Parathyroid adenoma (tissue), 2 donors: ENCODE data around the gene OR8G1.
"Not testable (repeated sequence)": the region's sequence is repeated elsewhere in the genome, so short reads cannot be mapped to it uniquely, and the experiment has no call there.

Source experiments
- H2AFZ ChIP-seq: fragments of 300-600 bp; sonication (generic); one replicate; pipeline ENCODE4 v1.7.0; 2017; ENCODE audit warnings: antibody characterized with exemption, mild to moderate bottlenecking
- H3K27ac ChIP-seq: fragments of 300-600 bp; sonication (generic); one replicate; pipeline ENCODE4 v1.7.0; 2017
- H3K27me3 ChIP-seq: fragments of 300-600 bp; sonication (generic); one replicate; pipeline ENCODE4 v1.7.0; 2017; ENCODE audit warnings: low read length; ENCODE audit not compliant: control insufficient read depth, insufficient read depth
- H3K36me3 ChIP-seq: fragments of 300-600 bp; sonication (generic); one replicate; pipeline ENCODE4 v1.7.0; 2017; ENCODE audit warnings: low read length; ENCODE audit not compliant: control insufficient read depth, insufficient read depth
- H3K4me1 ChIP-seq: fragments of 300-600 bp; sonication (generic); one replicate; pipeline ENCODE4 v1.7.0; 2017; ENCODE audit warnings: control low read depth
- H3K4me2 ChIP-seq: fragments of 300-600 bp; sonication (generic); one replicate; pipeline ENCODE4 v1.7.0; 2017; ENCODE audit warnings: low read length
- H3K4me3 ChIP-seq: fragments of 300-600 bp; sonication (generic); one replicate; pipeline ENCODE4 v1.7.0; 2017; ENCODE audit warnings: low read depth, low read length
- H3K79me2 ChIP-seq: fragments of 300-600 bp; sonication (generic); one replicate; pipeline ENCODE4 v1.7.0; 2017; ENCODE audit warnings: control low read depth
- H3K9ac ChIP-seq: fragments of 300-600 bp; sonication (generic); one replicate; pipeline ENCODE4 v1.7.0; 2017; ENCODE audit warnings: mild to moderate bottlenecking
- H3K9me3 ChIP-seq: fragments of 300-600 bp; sonication (generic); one replicate; pipeline ENCODE4 v1.7.0; 2017; ENCODE audit warnings: low read length; ENCODE audit not compliant: control insufficient read depth
- CTCF ChIP-seq: fragments of 300-600 bp; sonication (generic); IDR thresholded peaks from one replicate; pipeline ENCODE4 v1.7.0; 2017; ENCODE audit warnings: antibody characterized with exemption, mild to moderate bottlenecking
- donor health status: primary hyperparathyroidism.

The OR8G1 gene

GRCh38 chr11:124211321-124211720 is 29.6 kb upstream of the OR8G1 start:
- Histone ChIP-seq H3K27ac (no peak overlapping the region), H2AFZ (no peak overlapping the region), H3K4me3 (no peak overlapping the region), H3K79me2 (no peaks in the 10 kb centered on the region), H3K27me3 (no peaks in the 10 kb centered on the region), H3K4me2 (no peak overlapping the region), H3K9me3 (no peaks in the 10 kb centered on the region), H3K36me3 (no peaks in the 10 kb centered on the region), H3K4me1 (no peaks in the 10 kb centered on the region), H3K9ac (no peak overlapping the region)
- no peak for TF ChIP-seq CTCF

- H3K9ac ChIP-seq: no peak overlapping the region
- H3K9me3 ChIP-seq: no peaks in the 10 kb centered on the region
- TF ChIP-seq CTCF: no peak
- no peak overlapping the region for H3K27ac ChIP-seq
- H3K27me3 ChIP-seq: no peaks in the 10 kb centered on the region
- H3K4me1 ChIP-seq: no peaks in the 10 kb centered on the region
- no peak overlapping the region for H2AFZ ChIP-seq
- H3K4me3 ChIP-seq: no peak overlapping the region
- H3K4me2 ChIP-seq: no peak overlapping the region
- no peaks in the 10 kb centered on the region for H3K79me2 ChIP-seq
- no peaks in the 10 kb centered on the region for H3K36me3 ChIP-seq
These were observed 26.9 kb upstream of the OR8G1 start for GRCh38 chr11:124214027-124214426.

- Histone ChIP-seq H2AFZ (no peak overlapping the region), H3K27me3 (no peaks in the 10 kb centered on the region), H3K4me3 (no peak overlapping the region), H3K9me3 (no peaks in the 10 kb centered on the region), H3K36me3 (no peaks in the 10 kb centered on the region), H3K4me2 (no peak overlapping the region), H3K79me2 (no peaks in the 10 kb centered on the region), H3K27ac (no peak overlapping the region), H3K4me1 (no peaks in the 10 kb centered on the region), H3K9ac (no peak overlapping the region)
- TF ChIP-seq CTCF: no peak
These were observed 21.8 kb upstream of the OR8G1 start for GRCh38 chr11:124219126-124219525.

GRCh38 chr11:124222407-124222806 is 18.5 kb upstream of the OR8G1 start:
- no peaks in the 10 kb centered on the region for H3K27me3 ChIP-seq
- no peaks in the 10 kb centered on the region for H3K36me3 ChIP-seq
- no peak overlapping the region for H3K9ac ChIP-seq
- H3K4me2 ChIP-seq: no peak overlapping the region
- TF ChIP-seq CTCF: no peak
- no peaks in the 10 kb centered on the region for H3K9me3 ChIP-seq
- no peak overlapping the region for H3K27ac ChIP-seq
- H2AFZ ChIP-seq: no peak overlapping the region
- H3K79me2 ChIP-seq: no peaks in the 10 kb centered on the region
- H3K4me3 ChIP-seq: no peak overlapping the region
- no peaks in the 10 kb centered on the region for H3K4me1 ChIP-seq

GRCh38 chr11:124224618-124225423 is 16.1 kb upstream of the OR8G1 start:
- not testable (repeated sequence) for H3K4me3 ChIP-seq, H3K9me3 ChIP-seq, H3K9ac ChIP-seq, H3K27ac ChIP-seq, H3K79me2 ChIP-seq, H2AFZ ChIP-seq, H3K36me3 ChIP-seq, H3K4me1 ChIP-seq, H3K4me2 ChIP-seq, H3K27me3 ChIP-seq
